Liver (tissue), 3 donors: Measurements from ENCODE around the gene ACTR1A.

Source experiments
- ATF3 ChIP-seq: IDR thresholded peaks from 2 replicates; pipeline ENCODE4 v1.6.1; 2016; ENCODE audit warnings: antibody characterized with exemption
- CTCF ChIP-seq: fragments of 150-350 bp; IDR thresholded peaks from 2 replicates; pipeline ENCODE4 v1.5.1; 2017; ENCODE audit warnings: improper control_type of control experiment, low read depth, low read length; ENCODE audit not compliant: missing input control
- EGR1 ChIP-seq, 2 donors: IDR thresholded peaks; 2 replicates each; pipeline ENCODE4 v1.6.1; 2016 to 2018; ENCODE audit warnings: antibody characterized with exemption in 2 of 2, low read depth in 2 of 2
- MAX ChIP-seq: IDR thresholded peaks from 2 replicates; pipeline ENCODE4 v1.6.1; 2016; ENCODE audit warnings: antibody characterized with exemption
- RAD21 ChIP-seq, 2 donors: IDR thresholded peaks; 2 replicates each; pipeline ENCODE4 v1.6.1; 2016; ENCODE audit warnings: antibody characterized with exemption in 2 of 2, mild to moderate bottlenecking in 2 of 2
- REST ChIP-seq: IDR thresholded peaks from 2 replicates; pipeline ENCODE4 v1.6.1; 2016; ENCODE audit warnings: antibody characterized with exemption, mild to moderate bottlenecking
- RXRA ChIP-seq, 2 donors: IDR thresholded peaks; 2 replicates each; pipeline ENCODE4 v1.6.1; 2017 to 2018; ENCODE audit warnings: antibody characterized with exemption in 2 of 2, mild to moderate bottlenecking in 1 of 2
- SP1 ChIP-seq: IDR thresholded peaks from 2 replicates; pipeline ENCODE4 v1.6.1; 2018; ENCODE audit warnings: antibody characterized with exemption, mild to moderate bottlenecking
- TAF1 ChIP-seq: conservative IDR thresholded peaks from 2 replicates; pipeline ENCODE4 v1.6.1; 2016; ENCODE audit warnings: antibody characterized with exemption, mild to moderate bottlenecking
- YY1 ChIP-seq: IDR thresholded peaks from 2 replicates; pipeline ENCODE4 v1.6.1; 2016; ENCODE audit warnings: antibody characterized with exemption, mild to moderate bottlenecking
- ZBTB33 ChIP-seq: IDR thresholded peaks from 2 replicates; pipeline ENCODE4 v1.6.1; 2016; ENCODE audit warnings: antibody characterized with exemption
- donor health status: healthy.
- donor health status: healthy.

- TF ChIP-seq CTCF (peak; percentile 30), EGR1 (IDR thresholded peaks at IDR 0.05; ENCODE audit: low read depth in 2 of 2) (no peak), RAD21 (IDR thresholded peaks at IDR 0.05) (peak in 1 of 2 donors; percentile 54), ATF3 (no peak), REST (no peak), SP1 (no peak), MAX (no peak), YY1 (no peak), TAF1 (no peak), RXRA (IDR thresholded peaks at IDR 0.05) (no peak), ZBTB33 (no peak)
Measured at GRCh38 chr10:102540023-102540422, 37.5 kb upstream of the ACTR1A start.
